ENCODE results near the gene RNF212. TPM values are rescaled to one million over a fixed set of nuclear protein-coding genes. Genes with fewer than 3 reads are reported as not detected.

Gene RNF212
- total RNA-seq, 1 experiment from 2014 or later: not detected

DNA sequence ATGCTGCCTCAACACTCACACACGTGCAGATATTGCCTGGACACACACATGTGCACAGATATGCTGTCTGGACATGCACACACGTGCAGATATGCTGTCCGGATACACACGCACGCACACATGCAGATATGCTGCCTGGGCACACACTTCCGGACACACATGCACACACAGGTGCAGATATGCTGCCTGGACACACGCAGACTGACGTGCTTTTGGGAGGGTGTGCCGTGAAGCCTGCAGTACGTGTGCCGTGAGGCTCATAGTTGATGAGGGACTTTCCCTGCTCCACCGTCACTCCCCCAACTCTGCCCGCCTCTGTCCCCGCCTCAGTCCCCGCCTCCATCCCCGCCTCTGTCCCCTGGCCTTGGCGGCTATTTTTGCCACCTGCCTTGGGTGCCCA is 87.2 kb downstream of the RNF212 start:
- Histone ChIP-seq H3K36me3 (ENCODE audit: control insufficient read depth, insufficient read depth, low read length) (no peaks in the 10 kb centered on the region), H3K9me3 (no peaks in the 10 kb centered on the region), H3K27me3 (replicated peaks; ENCODE audit: control insufficient read depth, insufficient read depth, low read length) (no peaks in the 10 kb centered on the region), H3K4me3 (ENCODE audit: low read depth, low read length) (no peak overlapping the region), H3K4me1 (no peaks in the 10 kb centered on the region)
- H3K4me1 Mint-ChIP-seq (ENCODE audit: low read depth, unreplicated experiment): no peaks in the 10 kb centered on the region
- POLR2A ChIA-PET: no interaction called here
- intact Hi-C loops (cut with micrococcal nuclease; ENCODE audit: unreplicated experiment): no loop called here
- BruUV-seq (replicated peaks): TSS peak; percentile 29
- H3K4me3 Mint-ChIP-seq (ENCODE audit: unreplicated experiment): no peak overlapping the region
- H3K27ac Mint-ChIP-seq (ENCODE audit: unreplicated experiment): no peak overlapping the region
- no peaks in the 10 kb centered on the region for H3K27me3 Mint-ChIP-seq (ENCODE audit: insufficient read depth, unreplicated experiment)
- no peak for DNase-seq
- peaks cover 35% of the 10 kb centered on the region for H3K36me3 Mint-ChIP-seq (ENCODE audit: insufficient read depth, unreplicated experiment)
- TF ChIP-seq, protein P1, sequence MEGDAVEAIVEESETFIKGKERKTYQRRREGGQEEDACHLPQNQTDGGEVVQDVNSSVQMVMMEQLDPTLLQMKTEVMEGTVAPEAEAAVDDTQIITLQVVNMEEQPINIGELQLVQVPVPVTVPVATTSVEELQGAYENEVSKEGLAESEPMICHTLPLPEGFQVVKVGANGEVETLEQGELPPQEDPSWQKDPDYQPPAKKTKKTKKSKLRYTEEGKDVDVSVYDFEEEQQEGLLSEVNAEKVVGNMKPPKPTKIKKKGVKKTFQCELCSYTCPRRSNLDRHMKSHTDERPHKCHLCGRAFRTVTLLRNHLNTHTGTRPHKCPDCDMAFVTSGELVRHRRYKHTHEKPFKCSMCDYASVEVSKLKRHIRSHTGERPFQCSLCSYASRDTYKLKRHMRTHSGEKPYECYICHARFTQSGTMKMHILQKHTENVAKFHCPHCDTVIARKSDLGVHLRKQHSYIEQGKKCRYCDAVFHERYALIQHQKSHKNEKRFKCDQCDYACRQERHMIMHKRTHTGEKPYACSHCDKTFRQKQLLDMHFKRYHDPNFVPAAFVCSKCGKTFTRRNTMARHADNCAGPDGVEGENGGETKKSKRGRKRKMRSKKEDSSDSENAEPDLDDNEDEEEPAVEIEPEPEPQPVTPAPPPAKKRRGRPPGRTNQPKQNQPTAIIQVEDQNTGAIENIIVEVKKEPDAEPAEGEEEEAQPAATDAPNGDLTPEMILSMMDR (IDR thresholded peaks at IDR 0.05; ENCODE audit: insufficient read depth in 1 of 2, low read depth in 1 of 2, low read length in 1 of 2, severe bottlenecking in 1 of 2, unreplicated experiment in 1 of 2): no peak
- CTCF ChIA-PET: no interaction called here
- no peaks in the 10 kb centered on the region for H3K9me3 Mint-ChIP-seq (ENCODE audit: unreplicated experiment)

DNA sequence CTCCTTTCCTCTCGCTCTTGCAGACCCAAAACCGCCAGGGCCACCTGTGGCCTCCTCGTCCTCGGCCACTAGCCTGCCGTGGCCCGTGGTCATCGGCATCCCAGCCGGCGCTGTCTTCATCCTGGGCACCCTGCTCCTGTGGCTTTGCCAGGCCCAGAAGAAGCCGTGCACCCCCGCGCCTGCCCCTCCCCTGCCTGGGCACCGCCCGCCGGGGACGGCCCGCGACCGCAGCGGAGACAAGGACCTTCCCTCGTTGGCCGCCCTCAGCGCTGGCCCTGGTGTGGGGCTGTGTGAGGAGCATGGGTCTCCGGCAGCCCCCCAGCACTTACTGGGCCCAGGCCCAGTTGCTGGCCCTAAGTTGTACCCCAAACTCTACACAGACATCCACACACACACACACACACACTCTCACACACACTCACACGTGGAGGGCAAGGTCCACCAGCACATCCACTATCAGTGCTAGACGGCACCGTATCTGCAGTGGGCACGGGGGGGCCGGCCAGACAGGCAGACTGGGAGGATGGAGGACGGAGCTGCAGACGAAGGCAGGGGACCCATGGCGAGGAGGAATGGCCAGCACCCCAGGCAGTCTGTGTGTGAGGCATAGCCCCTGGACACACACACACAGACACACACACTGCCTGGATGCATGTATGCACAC is 88.3 kb downstream of the RNF212 start:
- Histone ChIP-seq H3K4me1 (no peaks in the 10 kb centered on the region), H3K36me3 (ENCODE audit: control insufficient read depth, insufficient read depth, low read length) (no peaks in the 10 kb centered on the region), H3K27me3 (replicated peaks; ENCODE audit: control insufficient read depth, insufficient read depth, low read length) (no peaks in the 10 kb centered on the region), H3K9me3 (no peaks in the 10 kb centered on the region), H3K4me3 (ENCODE audit: low read depth, low read length) (no peak overlapping the region)
- no peaks in the 10 kb centered on the region for H3K27me3 Mint-ChIP-seq (ENCODE audit: insufficient read depth, unreplicated experiment)
- no TSS peak for BruUV-seq (replicated peaks)
- no peak overlapping the region for H3K4me3 Mint-ChIP-seq (ENCODE audit: unreplicated experiment)
- no peaks in the 10 kb centered on the region for H3K4me1 Mint-ChIP-seq (ENCODE audit: low read depth, unreplicated experiment)
- ChIA-PET CTCF (no interaction called here), POLR2A (no interaction called here)
- peaks cover 35% of the 10 kb centered on the region for H3K36me3 Mint-ChIP-seq (ENCODE audit: insufficient read depth, unreplicated experiment)
- H3K9me3 Mint-ChIP-seq (ENCODE audit: unreplicated experiment): no peaks in the 10 kb centered on the region
- TF ChIP-seq, protein P1 (IDR thresholded peaks at IDR 0.05; ENCODE audit: insufficient read depth in 1 of 2, low read depth in 1 of 2, low read length in 1 of 2, severe bottlenecking in 1 of 2, unreplicated experiment in 1 of 2): no peak
- DNase-seq: no peak
- no peak overlapping the region for H3K27ac Mint-ChIP-seq (ENCODE audit: unreplicated experiment)
- intact Hi-C loops (cut with micrococcal nuclease; ENCODE audit: unreplicated experiment): no loop called here

DNA sequence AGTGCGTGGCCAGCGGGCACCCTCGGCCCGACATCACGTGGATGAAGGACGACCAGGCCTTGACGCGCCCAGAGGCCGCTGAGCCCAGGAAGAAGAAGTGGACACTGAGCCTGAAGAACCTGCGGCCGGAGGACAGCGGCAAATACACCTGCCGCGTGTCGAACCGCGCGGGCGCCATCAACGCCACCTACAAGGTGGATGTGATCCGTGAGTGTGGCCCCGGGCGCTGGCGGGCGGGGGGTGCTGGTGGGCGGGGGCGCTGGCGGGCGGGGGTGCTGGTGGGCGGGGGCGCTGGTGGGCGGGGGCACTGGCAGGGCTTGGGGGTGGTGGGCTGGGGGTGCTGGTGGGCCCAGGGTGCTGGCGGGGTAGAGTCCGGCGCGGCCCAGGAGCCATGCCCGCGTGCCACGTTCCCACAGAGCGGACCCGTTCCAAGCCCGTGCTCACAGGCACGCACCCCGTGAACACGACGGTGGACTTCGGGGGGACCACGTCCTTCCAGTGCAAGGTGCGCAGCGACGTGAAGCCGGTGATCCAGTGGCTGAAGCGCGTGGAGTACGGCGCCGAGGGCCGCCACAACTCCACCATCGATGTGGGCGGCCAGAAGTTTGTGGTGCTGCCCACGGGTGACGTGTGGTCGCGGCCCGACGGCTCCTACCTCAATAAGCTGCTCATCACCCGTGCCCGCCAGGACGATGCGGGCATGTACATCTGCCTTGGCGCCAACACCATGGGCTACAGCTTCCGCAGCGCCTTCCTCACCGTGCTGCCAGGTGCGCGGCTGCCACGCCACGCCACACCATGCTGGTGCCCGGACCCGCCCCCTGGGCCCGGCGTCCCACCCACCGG is 89.2 kb downstream of the RNF212 start:
- Histone ChIP-seq H3K9me3 (no peaks in the 10 kb centered on the region), H3K27me3 (replicated peaks; ENCODE audit: control insufficient read depth, insufficient read depth, low read length) (no peaks in the 10 kb centered on the region), H3K4me1 (no peaks in the 10 kb centered on the region), H3K4me3 (ENCODE audit: low read depth, low read length) (no peak overlapping the region), H3K36me3 (ENCODE audit: control insufficient read depth, insufficient read depth, low read length) (no peaks in the 10 kb centered on the region)
- no peak overlapping the region for H3K27ac Mint-ChIP-seq (ENCODE audit: unreplicated experiment)
- ChIA-PET CTCF (no interaction called here), POLR2A (no interaction called here)
- H3K9me3 Mint-ChIP-seq (ENCODE audit: unreplicated experiment): no peaks in the 10 kb centered on the region
- peaks cover 26% of the 10 kb centered on the region for H3K36me3 Mint-ChIP-seq (ENCODE audit: insufficient read depth, unreplicated experiment)
- TF ChIP-seq, protein P1 (IDR thresholded peaks at IDR 0.05; ENCODE audit: insufficient read depth in 1 of 2, low read depth in 1 of 2, low read length in 1 of 2, severe bottlenecking in 1 of 2, unreplicated experiment in 1 of 2): no peak
- H3K4me1 Mint-ChIP-seq (ENCODE audit: low read depth, unreplicated experiment): no peaks in the 10 kb centered on the region
- no peaks in the 10 kb centered on the region for H3K27me3 Mint-ChIP-seq (ENCODE audit: insufficient read depth, unreplicated experiment)
- no peak for DNase-seq
- intact Hi-C loops (cut with micrococcal nuclease; ENCODE audit: unreplicated experiment): no loop called here
- no peak overlapping the region for H3K4me3 Mint-ChIP-seq (ENCODE audit: unreplicated experiment)
- BruUV-seq (replicated peaks): no TSS peak
